Right cardiac atrium (tissue), 5 donors: Measurements from ENCODE around the gene MISP. TPM values are rescaled to one million over a fixed set of nuclear protein-coding genes. Genes with fewer than 3 reads are reported as not detected.

ENCODE experiments used
- ATAC-seq, 2 donors: fragments of 200-7000 bp; cut with Tn5 transposase; one replicate each; pipeline versions ENCODE4 v1.8.0 to v1.9.1; 2020; ENCODE audit warnings: moderate library complexity in 2 of 2, mild to moderate bottlenecking in 1 of 2
- DNase-seq, 3 donors: peaks; one replicate each; pipeline ENCODE4 v3.0.0-alpha.2; 2020
- H3K27ac ChIP-seq: one replicate; pipeline ENCODE4 v1.5.1; 2013; ENCODE audit warnings: mild to moderate bottlenecking, low read length, control low read depth, moderate library complexity
- H3K27me3 ChIP-seq: one replicate; pipeline ENCODE4 v1.6.1; 2013; ENCODE audit not compliant: control insufficient read depth, insufficient read depth
- H3K4me1 ChIP-seq: one replicate; pipeline ENCODE4 v1.6.1; 2013; ENCODE audit warnings: low read length; ENCODE audit not compliant: control insufficient read depth, insufficient read depth
- H3K4me3 ChIP-seq: one replicate; pipeline ENCODE4 v1.5.1; 2013; ENCODE audit warnings: low read length, control low read depth
- H3K9me3 ChIP-seq: one replicate; pipeline ENCODE4 v1.6.1; 2013; ENCODE audit warnings: low read length; ENCODE audit not compliant: control insufficient read depth
- WGBS: extraction: QIAGEN DNeasy Blood & Tissue Kit; methylation state at CpG from one replicate; pipeline ENCODE4 v1.1.7; 2013; 5-methylcytosine and 5-hydroxymethylcytosine counted together
- intact Hi-C, 4 donors: fragments of 100-400 bp; cut with DNase I; formaldehyde crosslinking; loops; one replicate each; pipeline versions ENCODE4 v1.11.0 to v1.14.0; 2022 to 2023
- polyA plus RNA-seq: library from polyadenylated mRNA; stranded (reverse); fragments of 200-250 nt; gene quantifications from one replicate; pipeline ENCODE4 v1.2.3, GENCODE V29; 2013
- total RNA-seq, 4 donors: library from RNA; stranded (reverse); fragmentation: NEBNext Ultra II Directional; extraction: Animal tissue kit (Norgen Biotek cat#: 25700); gene quantifications; one replicate each; pipeline ENCODE4 v1.2.1, GENCODE V29; 2021
- donor health status: healthy with polysubstance abuse.
- donor health status: DM: no; HTN: yes; CAD: no.
- donor health status: DM: no; HTN: no; CAD: no.
- donor health status: DM: no; HTN: yes; CAD: no; lungs with severe emphysema.
- donor health status: DM: yes; HTN: yes; CAD: no.

Gene MISP
- total and polyA plus RNA-seq, 5 donors, result 0.02 to 0.22 TPM; not detected in 3

GRCh38 chr19:792306-792885, 41.5 kb downstream of the MISP start:
- intact Hi-C loops, result no loop called here
- no peak overlapping the region for H3K4me3 ChIP-seq
- no peaks in the 10 kb centered on the region for H3K9me3 ChIP-seq
- ATAC-seq, result no peak
- peaks cover 3% of the 10 kb centered on the region for H3K4me1 ChIP-seq
- DNase-seq, result no peak
- H3K27me3 ChIP-seq, result no peaks in the 10 kb centered on the region
- peak overlapping the region; percentile 2 for H3K27ac ChIP-seq
- WGBS, result 63% methylated on average over 16 of the region's 16 CpGs

GRCh38 chr19:793806-794205, 42.9 kb downstream of the MISP start:
- Histone ChIP-seq H3K9me3 (no peaks in the 10 kb centered on the region), H3K4me1 (peaks cover 3% of the 10 kb centered on the region), H3K27ac (no peak overlapping the region), H3K4me3 (no peak overlapping the region), H3K27me3 (no peaks in the 10 kb centered on the region)
- peak in 1 of 3 donors; percentile 61 for DNase-seq
- ATAC-seq, result no peak
- intact Hi-C loops, result no loop called here
- WGBS, result 94% methylated on average over 12 of the region's 12 CpGs

- Histone ChIP-seq H3K9me3 (no peaks in the 10 kb centered on the region), H3K27ac (no peak overlapping the region), H3K27me3 (no peaks in the 10 kb centered on the region), H3K4me1 (peaks cover 7% of the 10 kb centered on the region), H3K4me3 (no peak overlapping the region)
- DNase-seq, result peak; percentile 71 to 90 (median 88)
- intact Hi-C loops, result no loop called here
- no peak for ATAC-seq
- 71% methylated on average over 28 of the region's 28 CpGs for WGBS
Measured at GRCh38 chr19:795073-795611, 44.2 kb downstream of the MISP start.

- 79% methylated on average over 39 of the region's 39 CpGs for WGBS
- ATAC-seq (no peak), DNase-seq (peak; percentile 40 to 73 (median 70))
- intact Hi-C loops, result no loop called here
- Histone ChIP-seq H3K27me3 (no peaks in the 10 kb centered on the region), H3K4me3 (peak overlapping the region; percentile 61), H3K4me1 (peaks cover 11% of the 10 kb centered on the region), H3K27ac (no peak overlapping the region), H3K9me3 (no peaks in the 10 kb centered on the region)
Measured at GRCh38 chr19:795691-796581, 45.0 kb downstream of the MISP start.

- Histone ChIP-seq H3K4me1 (peaks cover 19% of the 10 kb centered on the region), H3K9me3 (no peaks in the 10 kb centered on the region), H3K27ac (peak within 1 kb of the TSS; percentile 82), H3K27me3 (no peaks in the 10 kb centered on the region), H3K4me3 (peak within 1 kb of the TSS; percentile 99)
- peak; percentile 90 to 93 for ATAC-seq
- intact Hi-C loops, result no loop called here
- 1% methylated on average over 83 of the region's 83 CpGs for WGBS
- DNase-seq, result peak; percentile 100
Measured at GRCh38 chr19:796692-797527, 46.0 kb downstream of the MISP start, which contains the start of gene PTBP1. Gene PTBP1 (plus strand): TSS chr19:797452. CDS start chr19:797498, 46 bp downstream.

- ATAC-seq (peak; percentile 16 to 27), DNase-seq (peak; percentile 92 to 97 (median 96))
- peak overlapping the region; percentile 82 for H3K27ac ChIP-seq
- H3K4me1 ChIP-seq, result peaks cover 19% of the 10 kb centered on the region
- peak overlapping the region; percentile 99 for H3K4me3 ChIP-seq
- WGBS, result under 1% methylated on average over 125 of the region's 129 CpGs
- no peaks in the 10 kb centered on the region for H3K27me3 ChIP-seq
- no peaks in the 10 kb centered on the region for H3K9me3 ChIP-seq
- intact Hi-C loops, result no loop called here
Measured at GRCh38 chr19:797528-798414, 46.9 kb downstream of the MISP start.

GRCh38 chr19:798415-799075, 47.6 kb downstream of the MISP start:
- Histone ChIP-seq H3K9me3 (no peaks in the 10 kb centered on the region), H3K4me3 (peak overlapping the region; percentile 99), H3K4me1 (peaks cover 19% of the 10 kb centered on the region), H3K27me3 (no peaks in the 10 kb centered on the region), H3K27ac (peak overlapping the region; percentile 82)
- under 1% methylated on average over 44 of the region's 44 CpGs for WGBS
- peak in 2 of 3 donors; percentile 44 to 66 for DNase-seq
- no peak for ATAC-seq
- intact Hi-C loops, result no loop called here

- intact Hi-C loops, result no loop called here
- ATAC-seq (no peak), DNase-seq (peak in 2 of 3 donors; percentile 32 to 73)
- peak overlapping the region; percentile 99 for H3K4me3 ChIP-seq
- WGBS, result 8% methylated on average over 28 of the region's 28 CpGs
- no peaks in the 10 kb centered on the region for H3K27me3 ChIP-seq
- H3K4me1 ChIP-seq, result peaks cover 19% of the 10 kb centered on the region
- peak overlapping the region; percentile 82 for H3K27ac ChIP-seq
- no peaks in the 10 kb centered on the region for H3K9me3 ChIP-seq
Measured at GRCh38 chr19:799076-799881, 48.4 kb downstream of the MISP start.
